ENCODE data around the gene FAM240B. TPM values are rescaled to one million over a fixed set of nuclear protein-coding genes. Genes with fewer than 3 reads are reported as not detected.

FAM240B gene
- total RNA-seq, 1 donor from 2014 or later = not detected

DNA sequence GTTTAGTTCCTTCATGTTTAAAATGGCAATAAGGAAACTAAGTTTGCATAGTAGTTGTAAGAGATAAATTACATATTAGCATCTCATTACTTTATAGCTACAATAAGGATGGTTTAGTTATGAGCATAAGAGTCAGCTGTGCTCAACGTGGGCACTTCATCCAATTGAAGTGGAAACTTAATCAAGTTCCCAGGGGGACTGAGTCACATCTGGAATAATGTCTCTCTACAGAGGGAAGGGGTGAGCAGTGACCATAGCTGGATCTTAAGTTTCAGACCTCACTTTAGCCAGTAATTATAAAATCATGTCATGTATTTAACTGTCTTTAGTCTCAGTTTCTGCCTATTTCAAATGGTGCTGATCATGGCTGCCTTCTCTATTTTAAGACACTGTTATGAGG lies 36.8 kb upstream of the FAM240B start:
- Mint-ChIP-seq H3K4me1 (ENCODE audit: unreplicated experiment) (peaks cover 6% of the 10 kb centered on the region), H3K27me3 (ENCODE audit: unreplicated experiment) (no peaks in the 10 kb centered on the region), H3K4me3 (ENCODE audit: unreplicated experiment) (no peak overlapping the region), H3K36me3 (ENCODE audit: low read depth, unreplicated experiment) (no peaks in the 10 kb centered on the region), H3K27ac (ENCODE audit: unreplicated experiment) (no peak overlapping the region), H3K9me3 (ENCODE audit: unreplicated experiment) (no peaks in the 10 kb centered on the region)
- no peak for DNase-seq (ENCODE audit: low spot score)
- TF ChIP-seq, protein P1, sequence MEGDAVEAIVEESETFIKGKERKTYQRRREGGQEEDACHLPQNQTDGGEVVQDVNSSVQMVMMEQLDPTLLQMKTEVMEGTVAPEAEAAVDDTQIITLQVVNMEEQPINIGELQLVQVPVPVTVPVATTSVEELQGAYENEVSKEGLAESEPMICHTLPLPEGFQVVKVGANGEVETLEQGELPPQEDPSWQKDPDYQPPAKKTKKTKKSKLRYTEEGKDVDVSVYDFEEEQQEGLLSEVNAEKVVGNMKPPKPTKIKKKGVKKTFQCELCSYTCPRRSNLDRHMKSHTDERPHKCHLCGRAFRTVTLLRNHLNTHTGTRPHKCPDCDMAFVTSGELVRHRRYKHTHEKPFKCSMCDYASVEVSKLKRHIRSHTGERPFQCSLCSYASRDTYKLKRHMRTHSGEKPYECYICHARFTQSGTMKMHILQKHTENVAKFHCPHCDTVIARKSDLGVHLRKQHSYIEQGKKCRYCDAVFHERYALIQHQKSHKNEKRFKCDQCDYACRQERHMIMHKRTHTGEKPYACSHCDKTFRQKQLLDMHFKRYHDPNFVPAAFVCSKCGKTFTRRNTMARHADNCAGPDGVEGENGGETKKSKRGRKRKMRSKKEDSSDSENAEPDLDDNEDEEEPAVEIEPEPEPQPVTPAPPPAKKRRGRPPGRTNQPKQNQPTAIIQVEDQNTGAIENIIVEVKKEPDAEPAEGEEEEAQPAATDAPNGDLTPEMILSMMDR (IDR thresholded peaks at IDR 0.05; ENCODE audit: unreplicated experiment) = no peak

DNA sequence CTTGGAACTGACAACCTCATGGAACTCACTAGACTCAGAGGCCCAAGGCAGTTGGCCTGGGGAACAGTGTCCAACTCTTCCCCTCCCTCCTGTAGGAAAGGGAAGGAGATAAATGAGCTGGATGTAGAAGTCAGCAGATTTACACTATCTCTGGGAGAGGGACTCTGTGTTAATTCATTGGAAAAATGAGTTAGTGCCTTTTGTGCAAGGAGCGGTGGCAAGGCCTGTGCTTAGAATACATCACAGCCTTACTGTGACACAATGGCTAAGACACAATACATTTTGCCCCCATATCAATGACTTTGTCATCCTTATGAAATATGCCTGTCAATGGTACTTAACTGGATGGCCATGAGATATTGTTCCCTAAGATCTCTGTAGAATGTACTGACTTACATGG lies 28.0 kb upstream of the FAM240B start:
- no peak for DNase-seq (ENCODE audit: low spot score)
- Mint-ChIP-seq H3K4me3 (ENCODE audit: unreplicated experiment) (no peak overlapping the region), H3K4me1 (ENCODE audit: unreplicated experiment) (no peaks in the 10 kb centered on the region), H3K27ac (ENCODE audit: unreplicated experiment) (no peak overlapping the region), H3K36me3 (ENCODE audit: low read depth, unreplicated experiment) (no peaks in the 10 kb centered on the region), H3K27me3 (ENCODE audit: unreplicated experiment) (no peaks in the 10 kb centered on the region), H3K9me3 (ENCODE audit: unreplicated experiment) (no peaks in the 10 kb centered on the region)
- TF ChIP-seq, protein P1 (IDR thresholded peaks at IDR 0.05; ENCODE audit: unreplicated experiment) = no peak

DNA sequence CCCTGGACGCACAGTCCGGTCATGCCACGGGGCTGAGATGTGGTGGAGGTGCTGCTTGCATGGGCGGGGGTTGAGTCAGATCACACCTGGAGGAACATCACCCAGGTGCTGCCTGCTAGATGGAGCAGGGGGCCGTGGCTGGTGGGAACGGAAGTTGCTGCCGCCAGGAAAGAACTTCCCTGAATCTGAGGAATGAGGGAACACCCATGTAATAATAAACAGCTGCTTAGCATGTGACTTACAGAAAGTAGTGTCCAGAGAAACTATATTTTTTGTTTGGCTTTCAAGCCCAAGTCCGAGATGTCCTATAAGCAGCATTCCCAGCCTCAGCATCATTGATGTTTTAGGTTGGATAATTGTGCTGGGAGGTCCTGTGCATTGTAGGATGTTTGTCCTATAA lies 27.1 kb upstream of the FAM240B start:
- H3K36me3 Mint-ChIP-seq (ENCODE audit: low read depth, unreplicated experiment) = no peaks in the 10 kb centered on the region
- H3K27ac Mint-ChIP-seq (ENCODE audit: unreplicated experiment) = no peak overlapping the region
- TF ChIP-seq, protein P1 (IDR thresholded peaks at IDR 0.05; ENCODE audit: unreplicated experiment) = no peak
- DNase-seq (ENCODE audit: low spot score) = no peak
- no peaks in the 10 kb centered on the region for H3K4me1 Mint-ChIP-seq (ENCODE audit: unreplicated experiment)
- H3K9me3 Mint-ChIP-seq (ENCODE audit: unreplicated experiment) = no peaks in the 10 kb centered on the region
- H3K27me3 Mint-ChIP-seq (ENCODE audit: unreplicated experiment) = no peaks in the 10 kb centered on the region
- H3K4me3 Mint-ChIP-seq (ENCODE audit: unreplicated experiment) = no peak overlapping the region

DNA sequence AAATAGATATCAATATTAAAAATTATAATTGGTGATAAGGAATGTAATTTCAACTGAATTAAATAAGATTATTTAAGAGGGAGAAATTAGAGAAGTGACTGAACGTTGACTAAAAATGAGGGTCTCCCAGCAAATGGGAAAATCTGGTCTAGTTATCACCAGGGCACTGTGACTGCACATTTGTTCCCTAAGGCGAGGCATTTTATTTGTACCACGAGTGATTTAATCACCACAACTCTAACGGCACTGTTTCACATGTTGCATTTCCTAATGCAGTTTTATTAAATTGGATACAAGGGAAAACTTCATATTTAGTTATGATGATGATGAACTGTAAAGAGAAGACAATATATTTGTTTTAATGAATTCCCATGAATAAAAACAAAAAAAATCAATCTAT lies 26.4 kb upstream of the FAM240B start:
- no peaks in the 10 kb centered on the region for H3K36me3 Mint-ChIP-seq (ENCODE audit: low read depth, unreplicated experiment)
- TF ChIP-seq, protein P1 (IDR thresholded peaks at IDR 0.05; ENCODE audit: unreplicated experiment) = no peak
- DNase-seq (ENCODE audit: low spot score) = no peak
- no peak overlapping the region for H3K27ac Mint-ChIP-seq (ENCODE audit: unreplicated experiment)
- no peaks in the 10 kb centered on the region for H3K27me3 Mint-ChIP-seq (ENCODE audit: unreplicated experiment)
- H3K9me3 Mint-ChIP-seq (ENCODE audit: unreplicated experiment) = no peaks in the 10 kb centered on the region
- no peak overlapping the region for H3K4me3 Mint-ChIP-seq (ENCODE audit: unreplicated experiment)
- no peaks in the 10 kb centered on the region for H3K4me1 Mint-ChIP-seq (ENCODE audit: unreplicated experiment)

DNA sequence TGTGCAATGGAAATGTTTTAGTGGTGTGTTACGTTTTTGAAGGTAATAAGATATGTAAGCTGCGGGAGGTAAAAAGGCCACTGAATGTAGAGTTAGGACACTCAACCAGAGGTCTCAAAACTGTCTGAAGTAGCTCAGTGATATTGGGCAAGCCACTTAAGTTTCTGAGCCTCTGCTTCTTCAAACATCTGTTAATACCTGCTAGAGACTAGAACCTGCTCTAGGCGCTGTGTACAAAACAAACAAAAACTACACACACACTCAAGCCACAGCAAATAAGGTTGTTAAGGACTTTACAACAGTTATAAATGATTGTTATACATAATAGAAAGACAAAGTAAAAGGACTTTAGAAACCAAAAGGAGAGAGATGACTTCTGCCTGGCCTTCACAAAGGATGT lies 24.6 kb upstream of the FAM240B start:
- TF ChIP-seq, protein P1 (IDR thresholded peaks at IDR 0.05; ENCODE audit: unreplicated experiment) = no peak
- no peaks in the 10 kb centered on the region for H3K36me3 Mint-ChIP-seq (ENCODE audit: low read depth, unreplicated experiment)
- no peak overlapping the region for H3K4me3 Mint-ChIP-seq (ENCODE audit: unreplicated experiment)
- H3K9me3 Mint-ChIP-seq (ENCODE audit: unreplicated experiment) = no peaks in the 10 kb centered on the region
- H3K27ac Mint-ChIP-seq (ENCODE audit: unreplicated experiment) = no peak overlapping the region
- no peaks in the 10 kb centered on the region for H3K27me3 Mint-ChIP-seq (ENCODE audit: unreplicated experiment)
- peaks cover 5% of the 10 kb centered on the region for H3K4me1 Mint-ChIP-seq (ENCODE audit: unreplicated experiment)
- DNase-seq (ENCODE audit: low spot score) = no peak

Data from endothelial cell (in vitro differentiated cells).